ENCODE results near the gene FAXC. TPM values are rescaled to one million over a fixed set of nuclear protein-coding genes. Genes with fewer than 3 reads are reported as not detected.

FAXC gene
- total and polyA plus RNA-seq, 2 of the 13 experiments (the other 11 are each of a cell fraction or from before 2014, with no cell fraction given): 0.11 to 0.63 TPM

DNA sequence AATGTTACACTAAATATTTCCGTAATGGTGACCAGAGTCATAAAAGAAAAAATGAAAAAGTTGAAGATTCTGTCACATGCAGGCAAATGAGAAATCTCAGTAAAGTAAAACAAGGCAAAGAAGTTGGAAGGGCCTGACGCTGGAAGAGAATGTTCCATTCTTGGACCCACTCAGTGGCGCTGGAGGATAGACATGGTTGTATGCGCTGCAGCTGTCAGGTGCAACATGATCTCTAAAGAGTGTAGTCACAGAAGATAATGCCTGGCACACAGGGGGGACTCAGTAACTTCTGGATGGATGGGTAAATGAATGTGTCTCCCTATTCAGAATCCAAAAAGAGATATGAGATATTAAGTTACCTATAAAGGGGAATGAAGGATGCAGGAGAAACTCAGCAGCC is 116.3 kb downstream of the FAXC start:
- no peak overlapping the region for H3K4me2 ChIP-seq (ENCODE audit: low read depth, low read length)
- intact Hi-C loops (cut with micrococcal nuclease; ENCODE audit: unreplicated experiment): no loop called here
- WGBS (ENCODE audit: low lambda C conversion rate): 30% methylated on average over 4 of the region's 4 CpGs
- H3K36me3 ChIP-seq (replicated peaks in 1 of 2; ENCODE audit: control insufficient read depth in 1 of 2, insufficient read depth in 2 of 2, low read length in 2 of 2): no peaks in the 10 kb centered on the region
- H2AFZ ChIP-seq (ENCODE audit: low read length): no peak overlapping the region
- in situ Hi-C loops (cut with HindIII; ENCODE audit: extremely low pct_ligation_motif_present, low pct_unique_long_range_greater_than_20kb): no loop called here
- H3K27ac ChIP-seq (ENCODE audit: extremely low read length, insufficient read depth, low read length): no peak overlapping the region
- no peak for DNase-seq (ENCODE audit: low spot score)
- no peak overlapping the region for H3K9ac ChIP-seq (ENCODE audit: insufficient read depth, low read depth, low read length)
- no peak overlapping the region for H3K4me3 ChIP-seq (replicated peaks in 1 of 3; ENCODE audit: insufficient read depth in 1 of 3, low read depth in 2 of 3, low read length in 3 of 3)
- peaks cover 0 to 8% of the 10 kb centered on the region in 2 experiments; a peak in 2 of 5 replicates for H3K27me3 ChIP-seq (ENCODE audit: control insufficient read depth in 1 of 2, insufficient read depth in 2 of 2, low read length in 2 of 2)
- H3K9me3 ChIP-seq (ENCODE audit: low read length): no peaks in the 10 kb centered on the region
- no TSS peak for BruUV-seq (replicated peaks)
- H3K79me2 ChIP-seq (ENCODE audit: insufficient read depth, low read length): no peaks in the 10 kb centered on the region
- no peaks in the 10 kb centered on the region for H4K20me1 ChIP-seq (ENCODE audit: insufficient read depth, low read length)
- TF ChIP-seq ZSCAN12 (CRISPR knock-in tag; IDR thresholded peaks at IDR 0.05) (no peak), ZNF121 (CRISPR knock-in tag; IDR thresholded peaks at IDR 0.05) (no peak), ZSCAN31 (CRISPR knock-in tag; IDR thresholded peaks at IDR 0.05; ENCODE audit: low read depth) (no peak), ZNF749 (CRISPR knock-in tag; IDR thresholded peaks at IDR 0.05; ENCODE audit: borderline replicate concordance) (no peak), ZNF460 (CRISPR knock-in tag; IDR thresholded peaks at IDR 0.05; ENCODE audit: borderline replicate concordance) (no peak), RCOR2 (CRISPR knock-in tag; IDR thresholded peaks at IDR 0.05) (no peak), ZBTB46 (CRISPR knock-in tag; IDR thresholded peaks at IDR 0.05; ENCODE audit: borderline replicate concordance) (no peak), GZF1 (CRISPR knock-in tag; IDR thresholded peaks at IDR 0.05) (no peak), POGZ (CRISPR knock-in tag; IDR thresholded peaks at IDR 0.05) (no peak), ZNF432 (CRISPR knock-in tag; IDR thresholded peaks at IDR 0.05; ENCODE audit: borderline replicate concordance) (no peak), FOXA1 (IDR thresholded peaks at IDR 0.05) (no peak), FOXA1 (CRISPR knock-in tag; IDR thresholded peaks at IDR 0.05) (no peak), NFATC3 (CRISPR knock-in tag; IDR thresholded peaks at IDR 0.05) (no peak), TOPORS (CRISPR knock-in tag; IDR thresholded peaks at IDR 0.05) (no peak)
- TF ChIP-seq, protein P1, sequence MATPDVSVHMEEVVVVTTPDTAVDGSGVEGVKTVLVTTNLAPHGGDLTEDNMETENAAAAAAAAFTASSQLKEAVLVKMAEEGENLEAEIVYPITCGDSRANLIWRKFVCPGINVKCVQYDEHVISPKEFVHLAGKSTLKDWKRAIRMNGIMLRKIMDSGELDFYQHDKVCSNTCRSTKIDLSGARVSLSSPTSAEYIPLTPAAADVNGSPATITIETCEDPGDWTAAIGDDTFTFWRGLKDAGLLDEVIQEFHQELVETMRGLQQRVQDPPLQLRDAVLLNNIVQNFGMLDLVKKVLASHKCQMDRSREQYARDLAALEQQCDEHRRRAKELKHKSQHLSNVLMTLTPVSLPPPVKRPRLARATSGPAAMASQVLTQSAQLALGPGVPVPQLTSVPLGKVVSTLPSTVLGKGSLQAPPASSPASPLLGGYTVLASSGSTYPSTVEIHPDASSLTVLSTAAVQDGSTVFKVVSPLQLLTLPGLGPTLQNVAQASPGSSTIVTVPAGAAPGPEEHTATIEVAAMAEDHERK (CRISPR knock-in tag; IDR thresholded peaks at IDR 0.05; ENCODE audit: low read depth): no peak
- TF ChIP-seq, protein P2, sequence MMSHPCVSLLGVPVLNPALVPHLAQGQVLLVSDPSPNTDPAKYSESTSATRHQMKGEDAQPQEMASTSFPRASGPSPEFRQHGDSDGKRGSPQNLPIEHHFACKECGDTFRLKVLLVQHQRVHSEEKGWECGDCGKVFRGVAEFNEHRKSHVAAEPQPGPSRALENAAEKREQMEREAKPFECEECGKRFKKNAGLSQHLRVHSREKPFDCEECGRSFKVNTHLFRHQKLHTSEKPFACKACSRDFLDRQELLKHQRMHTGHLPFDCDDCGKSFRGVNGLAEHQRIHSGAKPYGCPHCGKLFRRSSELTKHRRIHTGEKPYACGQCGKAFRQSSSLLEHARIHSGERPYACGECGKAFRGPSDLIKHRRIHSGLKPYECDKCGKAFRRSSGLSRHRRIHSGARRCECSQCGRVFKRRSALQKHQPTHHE (CRISPR knock-in tag; IDR thresholded peaks at IDR 0.05; ENCODE audit: borderline replicate concordance): no peak
- ChIA-PET POLR2A (no interaction called here), CTCF (ENCODE audit: low intra/inter-chr PET ratio, low total read pairs) (no interaction called here)
- H3K4me1 ChIP-seq (ENCODE audit: insufficient read depth, low read length): no peaks in the 10 kb centered on the region
- no peak for ATAC-seq
- FAIRE-seq: no peak
